Neural progenitor cell (in vitro differentiated cells): ENCODE measurements around the gene RSL24D1. TPM values are rescaled to one million over a fixed set of nuclear protein-coding genes. Genes with fewer than 3 reads are reported as not detected.

Experiments used
- DNase-seq: peaks from one replicate; pipeline ENCODE4 v3.0.0-alpha.2; 2016; ENCODE audit warnings: low spot score
- H2AFZ ChIP-seq: fragments of 200-600 bp; sonication (generic); replicated peaks from 2 replicates; pipeline ENCODE4 v1.6.1; 2016; ENCODE audit warnings: antibody characterized with exemption
- H3F3A ChIP-seq: fragments of 200-600 bp; sonication (generic); 2 replicates; pipeline ENCODE4 v1.6.1; 2016; ENCODE audit warnings: antibody characterized with exemption, low read depth
- H3K27ac ChIP-seq: fragments of 200-600 bp; sonication (generic); 2 replicates; pipeline ENCODE4 v1.5.1; 2016; ENCODE audit warnings: mild to moderate bottlenecking
- H3K27me3 ChIP-seq: fragments of 200-600 bp; sonication (generic); 2 replicates; pipeline ENCODE4 v1.6.1; 2016; ENCODE audit warnings: mild to moderate bottlenecking, moderate library complexity
- H3K36me3 ChIP-seq: fragments of 200-600 bp; sonication (generic); 2 replicates; pipeline ENCODE4 v1.5.1; 2016
- H3K4me1 ChIP-seq: fragments of 200-600 bp; sonication (generic); 2 replicates; pipeline ENCODE4 v1.6.1; 2016; ENCODE audit warnings: mixed run types
- H3K4me2 ChIP-seq: fragments of 200-600 bp; sonication (generic); 2 replicates; pipeline ENCODE4 v1.6.1; 2016
- H3K4me3 ChIP-seq: fragments of 200-600 bp; sonication (generic); 2 replicates; pipeline ENCODE4 v1.5.1; 2016
- H3K79me2 ChIP-seq: fragments of 200-600 bp; sonication (generic); 2 replicates; pipeline ENCODE4 v1.6.1; 2016; ENCODE audit warnings: low read depth
- H3K9ac ChIP-seq: fragments of 200-600 bp; sonication (generic); 2 replicates; pipeline ENCODE4 v1.6.1; 2016
- H3K9me3 ChIP-seq: fragments of 200-600 bp; sonication (generic); 2 replicates; pipeline ENCODE4 v1.5.1; 2016; ENCODE audit warnings: low read depth
- H4K20me1 ChIP-seq: fragments of 200-600 bp; sonication (generic); 2 replicates; pipeline ENCODE4 v1.6.1; 2016; ENCODE audit warnings: low read depth
- H3K27ac Mint-ChIP-seq: 3 replicates; pipeline ENCODE4 v1.8.0; 2021; ENCODE audit warnings: mixed read lengths
- H3K27me3 Mint-ChIP-seq: 2 replicates; pipeline ENCODE4 v1.8.0; 2022; ENCODE audit warnings: low read depth, mild to moderate bottlenecking, inconsistent platforms, moderate library complexity, mixed read lengths; ENCODE audit not compliant: insufficient read depth
- H3K36me3 Mint-ChIP-seq: 3 replicates; pipeline ENCODE4 v1.8.0; 2021; ENCODE audit warnings: mixed read lengths
- H3K4me1 Mint-ChIP-seq: 3 replicates; pipeline ENCODE4 v1.8.0; 2021; ENCODE audit warnings: mixed read lengths
- H3K4me3 Mint-ChIP-seq: 3 replicates; pipeline ENCODE4 v1.8.0; 2021; ENCODE audit warnings: mild to moderate bottlenecking, moderate library complexity, mixed read lengths
- H3K9me3 Mint-ChIP-seq: 3 replicates; pipeline ENCODE4 v1.8.0; 2020; ENCODE audit warnings: mixed read lengths
- EZH2 ChIP-seq: fragments of 200-600 bp; sonication (generic); IDR thresholded peaks from 2 replicates; pipeline ENCODE4 v1.6.1; 2017; ENCODE audit warnings: antibody characterized with exemption, mild to moderate bottlenecking, moderate library complexity
- EZH2phosphoT487 ChIP-seq: fragments of 200-600 bp; sonication (generic); IDR thresholded peaks from 2 replicates; pipeline ENCODE4 v1.6.1; 2017; ENCODE audit warnings: antibody characterized with exemption
- total RNA-seq: library from RNA; depleted of rRNA; stranded (reverse); fragments of >200 nt; gene quantifications from 2 replicates; pipeline ENCODE4 v1.2.3, GENCODE V29; 2015; ENCODE audit warnings: low replicate concordance
- TF ChIP-seq, protein P1 (sequence below): fragments of 200-600 bp; sonication (generic); IDR thresholded peaks from 2 replicates; pipeline ENCODE4 v1.5.1; 2017; ENCODE audit warnings: antibody characterized with exemption, mild to moderate bottlenecking

Gene RSL24D1
- total RNA-seq, 1 donor from 2014 or later: 192 TPM

DNA sequence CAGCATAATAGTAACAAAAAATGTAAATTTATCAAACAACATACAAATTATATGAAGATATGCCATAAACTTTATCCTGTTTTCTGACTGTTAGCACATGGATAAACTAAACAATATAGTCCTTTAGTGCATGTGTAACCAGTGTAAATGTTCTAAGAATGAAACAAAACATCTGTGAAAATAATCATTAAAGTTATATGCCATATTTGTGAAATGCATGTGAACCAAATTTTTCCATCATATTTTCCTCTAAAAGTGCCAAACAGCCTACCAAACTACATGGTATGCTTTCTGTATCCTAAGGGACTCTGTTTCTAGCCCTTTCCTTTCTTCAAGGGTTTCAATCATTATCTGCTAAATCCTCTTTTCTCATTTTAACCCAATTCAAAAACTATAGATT, 23.9 kb upstream of the RSL24D1 start:
- Mint-ChIP-seq H3K27ac (no peak overlapping the region), H3K4me3 (no peak overlapping the region), H3K27me3 (peaks cover 2% of the 10 kb centered on the region), H3K9me3 (no peaks in the 10 kb centered on the region), H3K36me3 (no peaks in the 10 kb centered on the region), H3K4me1 (no peaks in the 10 kb centered on the region)
- Histone ChIP-seq H3K27me3 (no peaks in the 10 kb centered on the region), H3K9me3 (no peaks in the 10 kb centered on the region), H3K79me2 (no peaks in the 10 kb centered on the region), H3K27ac (no peak overlapping the region), H3K4me3 (no peak overlapping the region), H3K36me3 (no peaks in the 10 kb centered on the region), H3F3A (no peaks in the 10 kb centered on the region), H3K4me1 (no peaks in the 10 kb centered on the region), H4K20me1 (no peaks in the 10 kb centered on the region), H3K9ac (no peak overlapping the region), H3K4me2 (no peak overlapping the region), H2AFZ (no peak overlapping the region)
- no peak for DNase-seq
- TF ChIP-seq EZH2phosphoT487: no peak
- TF ChIP-seq, protein P1, sequence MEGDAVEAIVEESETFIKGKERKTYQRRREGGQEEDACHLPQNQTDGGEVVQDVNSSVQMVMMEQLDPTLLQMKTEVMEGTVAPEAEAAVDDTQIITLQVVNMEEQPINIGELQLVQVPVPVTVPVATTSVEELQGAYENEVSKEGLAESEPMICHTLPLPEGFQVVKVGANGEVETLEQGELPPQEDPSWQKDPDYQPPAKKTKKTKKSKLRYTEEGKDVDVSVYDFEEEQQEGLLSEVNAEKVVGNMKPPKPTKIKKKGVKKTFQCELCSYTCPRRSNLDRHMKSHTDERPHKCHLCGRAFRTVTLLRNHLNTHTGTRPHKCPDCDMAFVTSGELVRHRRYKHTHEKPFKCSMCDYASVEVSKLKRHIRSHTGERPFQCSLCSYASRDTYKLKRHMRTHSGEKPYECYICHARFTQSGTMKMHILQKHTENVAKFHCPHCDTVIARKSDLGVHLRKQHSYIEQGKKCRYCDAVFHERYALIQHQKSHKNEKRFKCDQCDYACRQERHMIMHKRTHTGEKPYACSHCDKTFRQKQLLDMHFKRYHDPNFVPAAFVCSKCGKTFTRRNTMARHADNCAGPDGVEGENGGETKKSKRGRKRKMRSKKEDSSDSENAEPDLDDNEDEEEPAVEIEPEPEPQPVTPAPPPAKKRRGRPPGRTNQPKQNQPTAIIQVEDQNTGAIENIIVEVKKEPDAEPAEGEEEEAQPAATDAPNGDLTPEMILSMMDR: no peak
- TF ChIP-seq EZH2: no peak

DNA sequence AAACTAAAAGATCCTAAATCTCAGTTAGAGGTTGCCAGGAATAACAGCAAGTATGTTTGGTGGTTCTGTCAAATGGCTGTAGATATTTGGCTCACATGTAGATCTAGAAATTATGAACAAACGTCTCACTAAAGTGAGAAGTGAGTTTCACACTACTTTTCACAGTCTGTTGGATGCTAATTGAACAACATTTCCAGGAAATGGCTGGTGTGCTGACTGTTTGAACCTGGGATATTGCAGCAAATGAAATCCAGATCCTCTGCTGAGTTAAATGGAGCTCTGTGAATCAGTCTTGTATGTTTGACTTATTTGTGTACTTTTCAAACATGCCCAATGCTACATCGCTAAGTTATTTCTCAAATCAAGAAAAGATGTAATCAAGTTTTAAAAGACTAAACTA, 21.3 kb upstream of the RSL24D1 start:
- no peak overlapping the region for H3K4me3 Mint-ChIP-seq
- peak overlapping the region; percentile 27 for H2AFZ ChIP-seq
- no peaks in the 10 kb centered on the region for H3K79me2 ChIP-seq
- H3K27ac ChIP-seq: no peak overlapping the region
- DNase-seq: no peak
- H3K4me2 ChIP-seq: no peak overlapping the region
- no peaks in the 10 kb centered on the region for H3K27me3 ChIP-seq
- no peaks in the 10 kb centered on the region for H3F3A ChIP-seq
- no peaks in the 10 kb centered on the region for H3K36me3 Mint-ChIP-seq
- H4K20me1 ChIP-seq: no peaks in the 10 kb centered on the region
- TF ChIP-seq, protein P1: no peak
- TF ChIP-seq EZH2phosphoT487: no peak
- no peak for TF ChIP-seq EZH2
- no peaks in the 10 kb centered on the region for H3K4me1 Mint-ChIP-seq
- no peaks in the 10 kb centered on the region for H3K9me3 ChIP-seq
- H3K4me3 ChIP-seq: no peak overlapping the region
- no peak overlapping the region for H3K9ac ChIP-seq
- H3K27me3 Mint-ChIP-seq: no peaks in the 10 kb centered on the region
- H3K4me1 ChIP-seq: no peaks in the 10 kb centered on the region
- no peaks in the 10 kb centered on the region for H3K9me3 Mint-ChIP-seq
- H3K27ac Mint-ChIP-seq: no peak overlapping the region
- no peaks in the 10 kb centered on the region for H3K36me3 ChIP-seq

DNA sequence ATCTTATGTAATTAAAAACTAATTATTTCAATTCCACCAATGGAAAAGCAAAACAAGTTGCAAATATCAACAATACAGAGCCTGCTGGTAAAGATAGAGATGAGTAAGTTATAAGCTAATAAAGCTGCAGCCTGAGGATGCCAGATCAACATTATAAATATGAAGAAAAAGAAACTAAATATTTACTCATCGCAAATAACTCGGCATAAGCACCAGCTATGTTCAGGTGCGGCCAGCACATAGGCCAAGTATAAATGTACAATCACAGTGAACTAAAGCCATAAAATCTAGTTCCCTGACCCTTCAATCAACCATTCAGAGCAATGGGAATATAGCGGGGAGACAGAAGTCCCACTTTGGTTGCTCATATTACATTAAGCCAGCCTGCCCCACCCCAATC, 7.7 kb upstream of the RSL24D1 start:
- no peak overlapping the region for H3K9ac ChIP-seq
- H3K4me2 ChIP-seq: no peak overlapping the region
- H3K9me3 ChIP-seq: no peaks in the 10 kb centered on the region
- H4K20me1 ChIP-seq: no peaks in the 10 kb centered on the region
- H3F3A ChIP-seq: peaks cover under 1% of the 10 kb centered on the region
- Mint-ChIP-seq H3K36me3 (no peaks in the 10 kb centered on the region), H3K27ac (no peak overlapping the region), H3K4me1 (no peaks in the 10 kb centered on the region), H3K4me3 (no peak overlapping the region), H3K9me3 (no peaks in the 10 kb centered on the region), H3K27me3 (peaks cover 3% of the 10 kb centered on the region)
- no peak for DNase-seq
- H2AFZ ChIP-seq: no peak overlapping the region
- H3K27ac ChIP-seq: no peak overlapping the region
- no peaks in the 10 kb centered on the region for H3K36me3 ChIP-seq
- TF ChIP-seq EZH2phosphoT487 (no peak), EZH2 (no peak)
- TF ChIP-seq, protein P1: no peak
- no peaks in the 10 kb centered on the region for H3K4me1 ChIP-seq
- H3K27me3 ChIP-seq: no peaks in the 10 kb centered on the region
- H3K4me3 ChIP-seq: no peak overlapping the region
- H3K79me2 ChIP-seq: no peaks in the 10 kb centered on the region
